Left lobe of liver (tissue), 2 donors: ENCODE results near the gene MYOD1. TPM values are rescaled to one million over a fixed set of nuclear protein-coding genes. Genes with fewer than 3 reads are reported as not detected.

ENCODE experiments used
- ATAC-seq: fragments of 200-7000 bp; cut with Tn5 transposase; one replicate; pipeline ENCODE4 v1.9.1; 2020; ENCODE audit warnings: mild to moderate bottlenecking, moderate library complexity
- DNase-seq: peaks from one replicate; pipeline ENCODE4 v3.0.0-alpha.2; 2020; ENCODE audit warnings: low spot score
- total RNA-seq: library from RNA; stranded (reverse); gene quantifications from one replicate; pipeline ENCODE4 v1.2.1, GENCODE V29; 2021
- donor health status: DM: no; HTN: no; CAD: no; lungs with moderate emphysema.
- donor health status: DM: no; HTN: yes; CAD: no.

The MYOD1 gene
- total RNA-seq, 1 donor from 2014 or later = not detected

GRCh38 chr11:17769218-17769617 lies 49.8 kb downstream of the MYOD1 start:
- ATAC-seq (no peak), DNase-seq (no peak)

GRCh38 chr11:17770048-17770652 lies 50.8 kb downstream of the MYOD1 start:
- peak; percentile 97 for DNase-seq
- peak; percentile 93 for ATAC-seq

- ATAC-seq = no peak
- DNase-seq = no peak
Observed at GRCh38 chr11:17770917-17771316, 51.5 kb downstream of the MYOD1 start.

GRCh38 chr11:17771415-17771814 lies 52.0 kb downstream of the MYOD1 start:
- DNase-seq (no peak), ATAC-seq (no peak)

Other genes with a start within 250 kb of the MYOD1 start
- 0.83 TPM for gene ABCC8, start 242.7 kb upstream of the MYOD1 start, total RNA-seq
- gene USH1C, start 175.2 kb upstream of the MYOD1 start, total RNA-seq = 1.2 TPM
- not detected for gene OTOG, start 172.3 kb upstream of the MYOD1 start, total RNA-seq
- gene KCNC1, start 15.2 kb downstream of the MYOD1 start, total RNA-seq = not detected